IPS-11a (cell line): ENCODE data around the gene COL4A1.
A peak's percentile ranks its signal among the peaks of the same experiment; 100 is the strongest.

Source experiments
- H3K4me3 ChIP-seq: one replicate; pipeline ENCODE4 v1.5.1; 2013; ENCODE audit warnings: low read depth, low read length, control low read depth

Gene COL4A1

GRCh38 chr13:110150384-110151101, 156.4 kb downstream of the COL4A1 start:
- no peak overlapping the region for H3K4me3 ChIP-seq

- no peak overlapping the region for H3K4me3 ChIP-seq
Observed at GRCh38 chr13:110149036-110149435, 157.9 kb downstream of the COL4A1 start.

- no peak overlapping the region for H3K4me3 ChIP-seq
Observed at GRCh38 chr13:110140099-110140498, 166.9 kb downstream of the COL4A1 start.

GRCh38 chr13:110138700-110139036, 168.3 kb downstream of the COL4A1 start:
- peak overlapping the region; percentile 73 for H3K4me3 ChIP-seq

- peak overlapping the region; percentile 73 for H3K4me3 ChIP-seq
Observed at GRCh38 chr13:110138010-110138699, 168.8 kb downstream of the COL4A1 start.

- H3K4me3 ChIP-seq: peak overlapping the region; percentile 73
Observed at GRCh38 chr13:110137680-110138009, 169.3 kb downstream of the COL4A1 start.

- H3K4me3 ChIP-seq: peak overlapping the region; percentile 73
Observed at GRCh38 chr13:110136660-110137585, 170.0 kb downstream of the COL4A1 start.

- no peak overlapping the region for H3K4me3 ChIP-seq
Observed at GRCh38 chr13:110135977-110136597, 170.9 kb downstream of the COL4A1 start.

GRCh38 chr13:110134801-110135200, 172.2 kb downstream of the COL4A1 start:
- H3K4me3 ChIP-seq: no peak overlapping the region

GRCh38 chr13:110133425-110134235, 173.3 kb downstream of the COL4A1 start:
- no peak overlapping the region for H3K4me3 ChIP-seq

GRCh38 chr13:110132225-110132982, 174.6 kb downstream of the COL4A1 start:
- no peak overlapping the region for H3K4me3 ChIP-seq

- H3K4me3 ChIP-seq: no peak overlapping the region
Observed at GRCh38 chr13:110131424-110131823, 175.5 kb downstream of the COL4A1 start.

- no peak overlapping the region for H3K4me3 ChIP-seq
Observed at GRCh38 chr13:110130431-110130830, 176.5 kb downstream of the COL4A1 start.

- no peak overlapping the region for H3K4me3 ChIP-seq
Observed at GRCh38 chr13:110129539-110130186, 177.3 kb downstream of the COL4A1 start.

- H3K4me3 ChIP-seq: no peak overlapping the region
Observed at GRCh38 chr13:110129076-110129475, 177.9 kb downstream of the COL4A1 start.

- no peak overlapping the region for H3K4me3 ChIP-seq
Observed at GRCh38 chr13:110128546-110128945, 178.4 kb downstream of the COL4A1 start.

GRCh38 chr13:110127986-110128511, 178.9 kb downstream of the COL4A1 start:
- no peak overlapping the region for H3K4me3 ChIP-seq

- no peak overlapping the region for H3K4me3 ChIP-seq
Observed at GRCh38 chr13:110126391-110126961, 180.5 kb downstream of the COL4A1 start.
